ENCODE data around the gene FAM174C. TPM values are rescaled to one million over a fixed set of nuclear protein-coding genes. Genes with fewer than 3 reads are reported as not detected.

The FAM174C gene
- polyA plus RNA-seq, 1 donor (not counting 4 experiments of a cell fraction or from before 2014, with no cell fraction given), result 18.5 TPM

DNA sequence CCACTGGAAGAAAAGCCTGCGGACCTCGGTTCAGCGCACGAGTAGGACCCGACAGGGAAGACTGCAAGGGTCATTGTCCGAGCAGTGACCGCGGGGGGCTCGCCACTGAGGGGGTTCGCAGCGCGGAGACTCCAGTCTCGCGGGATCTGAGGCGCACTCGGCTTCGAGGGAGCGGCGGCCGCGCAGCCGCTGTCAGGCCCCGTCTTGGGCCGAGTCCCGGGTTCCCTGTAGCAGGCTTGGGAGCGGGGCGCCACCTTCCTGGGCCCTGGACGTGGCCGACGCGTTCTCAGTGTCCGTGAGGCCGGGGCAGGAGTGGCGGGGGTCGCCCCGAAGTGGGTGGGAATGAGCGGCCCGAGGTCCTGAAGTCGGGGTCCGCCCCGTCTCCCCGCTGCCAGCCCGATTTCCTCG is 474 bp upstream of the FAM174C start:
- peak overlapping the region; percentile 90 for H3K9ac ChIP-seq (ENCODE audit: control insufficient read depth, extremely low read depth, insufficient read depth, low read length)
- peak overlapping the region; percentile 90 for H3K27ac ChIP-seq (ENCODE audit: control insufficient read depth, insufficient read depth, low read length)
- no peaks in the 10 kb centered on the region for H3K9me1 ChIP-seq (ENCODE audit: control insufficient read depth, extremely low read depth, insufficient read depth, low read length)
- H3K9me3 ChIP-seq (ENCODE audit: control insufficient read depth, low read depth, low read length), result no peaks in the 10 kb centered on the region
- DNase-seq (ENCODE audit: low read depth, low spot score) (no peak), FAIRE-seq (no peak)
- H4K20me1 ChIP-seq (ENCODE audit: control insufficient read depth, extremely low read depth, insufficient read depth, low read length), result peaks cover 6% of the 10 kb centered on the region
- peak overlapping the region; percentile 65 to 69 (median 67) for H3K4me3 ChIP-seq (ENCODE audit: control insufficient read depth in 2 of 3, extremely low read depth in 1 of 3, insufficient read depth in 2 of 3, low read depth in 1 of 3, low read length in 3 of 3)
- no peak overlapping the region for H2AFZ ChIP-seq (ENCODE audit: control insufficient read depth, low read length)
- peaks cover 55% of the 10 kb centered on the region for H3K79me2 ChIP-seq (ENCODE audit: control insufficient read depth, insufficient read depth, low read length)
- dilution Hi-C loops (cut with MboI; ENCODE audit: extremely low pct_ligation_motif_present, low sequenced_read_pairs), result no loop called here
- peaks cover 46% of the 10 kb centered on the region for H3K4me1 ChIP-seq (ENCODE audit: control insufficient read depth, extremely low read depth, insufficient read depth, low read length)
- TF ChIP-seq EZH2 (IDR thresholded peaks at IDR 0.05; ENCODE audit: low read length) (no peak), CTCF (optimal IDR thresholded peaks at IDR 0.05 in 1 of 3, IDR thresholded peaks at IDR 0.05 in 1 of 3, conservative IDR thresholded peaks at IDR 0.05 in 1 of 3; ENCODE audit: extremely low read depth in 1 of 3, insufficient read depth in 2 of 3, low read length in 3 of 3) (no peak)
- peak overlapping the region; percentile 87 for H3K4me2 ChIP-seq (ENCODE audit: control insufficient read depth, extremely low read depth, insufficient read depth, low read depth, low read length)
- no peaks in the 10 kb centered on the region for H3K27me3 ChIP-seq (ENCODE audit: control insufficient read depth, extremely low read depth, insufficient read depth, low read length)
- peaks cover 34 to 51% of the 10 kb centered on the region in 2 experiments for H3K36me3 ChIP-seq (ENCODE audit: control insufficient read depth in 2 of 2, extremely low read depth in 1 of 2, insufficient read depth in 2 of 2, low read length in 2 of 2)

DNA sequence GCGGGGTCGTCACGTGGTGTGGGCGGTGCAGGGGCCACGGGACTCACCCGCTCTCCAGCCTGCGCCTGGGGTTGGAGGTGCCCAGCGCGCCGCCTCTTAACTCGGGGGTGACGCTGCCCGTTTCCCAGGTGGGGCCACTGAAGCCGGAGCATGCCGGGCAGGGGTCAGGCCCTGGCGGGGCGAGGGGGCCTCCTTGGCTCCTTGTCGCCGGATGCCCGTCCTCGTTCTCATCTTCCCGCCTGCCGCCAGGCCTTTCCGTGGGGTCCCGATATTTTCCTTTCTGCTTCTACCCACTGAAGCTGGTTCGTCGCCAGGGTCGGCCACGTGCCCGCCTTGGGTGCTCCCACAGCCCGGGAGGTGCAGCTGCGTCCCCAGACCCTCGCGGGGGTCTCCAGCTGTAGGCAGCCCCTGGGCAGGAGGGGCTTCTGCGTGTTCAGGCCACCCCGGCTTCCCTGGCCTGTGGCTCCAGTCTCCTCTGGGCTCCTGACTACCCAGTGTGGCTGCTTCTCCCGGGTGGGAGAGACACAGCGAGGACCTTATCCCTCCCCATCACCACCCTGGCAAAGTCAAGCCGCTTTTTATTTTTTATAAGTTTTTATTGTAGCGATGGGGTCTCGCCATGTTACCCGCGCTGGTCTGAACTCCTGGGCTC is 772 bp downstream of the FAM174C start:
- H3K27me3 ChIP-seq (ENCODE audit: control insufficient read depth, extremely low read depth, insufficient read depth, low read length), result no peaks in the 10 kb centered on the region
- dilution Hi-C loops (cut with MboI; ENCODE audit: extremely low pct_ligation_motif_present, low sequenced_read_pairs), result no loop called here
- FAIRE-seq (no peak), DNase-seq (ENCODE audit: low read depth, low spot score) (no peak)
- peaks cover 33% of the 10 kb centered on the region for H3K4me1 ChIP-seq (ENCODE audit: control insufficient read depth, extremely low read depth, insufficient read depth, low read length)
- H3K9ac ChIP-seq (ENCODE audit: control insufficient read depth, extremely low read depth, insufficient read depth, low read length), result peak overlapping the region; percentile 90
- H2AFZ ChIP-seq (ENCODE audit: control insufficient read depth, low read length), result peak overlapping the region; percentile 53
- H3K4me3 ChIP-seq (ENCODE audit: control insufficient read depth in 2 of 3, extremely low read depth in 1 of 3, insufficient read depth in 2 of 3, low read depth in 1 of 3, low read length in 3 of 3), result peak overlapping the region; percentile 69 to 84 (median 80)
- H3K9me3 ChIP-seq (ENCODE audit: control insufficient read depth, low read depth, low read length), result no peaks in the 10 kb centered on the region
- TF ChIP-seq EZH2 (IDR thresholded peaks at IDR 0.05; ENCODE audit: low read length) (no peak), CTCF (optimal IDR thresholded peaks at IDR 0.05 in 1 of 3, IDR thresholded peaks at IDR 0.05 in 1 of 3, conservative IDR thresholded peaks at IDR 0.05 in 1 of 3; ENCODE audit: extremely low read depth in 1 of 3, insufficient read depth in 2 of 3, low read length in 3 of 3) (no peak)
- peak overlapping the region; percentile 94 for H3K4me2 ChIP-seq (ENCODE audit: control insufficient read depth, extremely low read depth, insufficient read depth, low read depth, low read length)
- H3K9me1 ChIP-seq (ENCODE audit: control insufficient read depth, extremely low read depth, insufficient read depth, low read length), result no peaks in the 10 kb centered on the region
- H3K27ac ChIP-seq (ENCODE audit: control insufficient read depth, insufficient read depth, low read length), result peak overlapping the region; percentile 90
- H4K20me1 ChIP-seq (ENCODE audit: control insufficient read depth, extremely low read depth, insufficient read depth, low read length), result peaks cover 10% of the 10 kb centered on the region
- H3K79me2 ChIP-seq (ENCODE audit: control insufficient read depth, insufficient read depth, low read length), result peaks cover 43% of the 10 kb centered on the region
- peaks cover 33 to 49% of the 10 kb centered on the region in 2 experiments for H3K36me3 ChIP-seq (ENCODE audit: control insufficient read depth in 2 of 2, extremely low read depth in 1 of 2, insufficient read depth in 2 of 2, low read length in 2 of 2)

All from keratinocyte (primary cell).